Natural killer cell (primary cell): ENCODE results near the gene SOX11. TPM values are rescaled to one million over a fixed set of nuclear protein-coding genes. Genes with fewer than 3 reads are reported as not detected.

ENCODE experiments used
- ATAC-seq, 3 donors: fragments of 150-1000 bp in 2 of 3; fragments of 200-7000 bp in 1 of 3; cut with Tn5 transposase; 1 replicate in 1 of 3; 2 replicates in 2 of 3; pipeline ENCODE4 v1.10.0; 2021; ENCODE audit warnings: mild to moderate bottlenecking in 2 of 3, moderate library complexity in 2 of 3
- DNase-seq, 2 donors: peaks; one replicate each; pipeline versions ENCODE4 v3.0.0 to v3.0.0-alpha.2; 2013 to 2021; ENCODE audit warnings: mixed read lengths in 1 of 2
- H3K27ac ChIP-seq: one replicate; pipeline ENCODE4 v1.5.1; 2013; ENCODE audit warnings: mild to moderate bottlenecking, low read length
- H3K27me3 ChIP-seq: one replicate; pipeline ENCODE4 v1.6.1; 2013; ENCODE audit warnings: low read length; ENCODE audit not compliant: control insufficient read depth, insufficient read depth
- H3K36me3 ChIP-seq: one replicate; pipeline ENCODE4 v1.6.1; 2013; ENCODE audit warnings: low read length; ENCODE audit not compliant: control insufficient read depth, insufficient read depth
- H3K4me1 ChIP-seq: one replicate; pipeline ENCODE4 v1.6.1; 2013; ENCODE audit warnings: low read length; ENCODE audit not compliant: control insufficient read depth, insufficient read depth
- H3K4me3 ChIP-seq: one replicate; pipeline ENCODE4 v1.5.1; 2013; ENCODE audit warnings: low read length
- H3K9me3 ChIP-seq: one replicate; pipeline ENCODE4 v1.6.1; 2013; ENCODE audit warnings: low read length; ENCODE audit not compliant: control insufficient read depth, insufficient read depth
- H3K27ac Mint-ChIP-seq, 2 donors: one replicate each; pipeline ENCODE4 v1.8.0; 2022; ENCODE audit warnings: mild to moderate bottlenecking in 2 of 2, mixed read lengths in 2 of 2, moderate library complexity in 1 of 2
- H3K27me3 Mint-ChIP-seq, 2 donors: one replicate each; pipeline ENCODE4 v1.8.0; 2022; ENCODE audit warnings: low read depth in 2 of 2, mixed read lengths in 2 of 2
- H3K36me3 Mint-ChIP-seq: one replicate; pipeline ENCODE4 v1.8.0; 2022; ENCODE audit warnings: mixed read lengths
- H3K4me1 Mint-ChIP-seq, 2 donors: one replicate each; pipeline ENCODE4 v1.8.0; 2022; ENCODE audit warnings: mixed read lengths in 2 of 2
- H3K4me3 Mint-ChIP-seq: one replicate; pipeline ENCODE4 v1.8.0; 2022; ENCODE audit warnings: mild to moderate bottlenecking, moderate library complexity, mixed read lengths
- H3K9me3 Mint-ChIP-seq, 2 donors: one replicate each; pipeline ENCODE4 v1.8.0; 2022; ENCODE audit warnings: mixed read lengths in 2 of 2
- CTCF ChIP-seq: fragments of 200-600 bp; IDR thresholded peaks from one replicate; pipeline ENCODE4 v1.8.0; 2022; ENCODE audit warnings: antibody characterized with exemption
- WGBS: methylation state at CpG from one replicate; pipeline ENCODE4 v1.1.7; 2013; ENCODE audit warnings: missing lambda C conversion rate; ENCODE audit not compliant: insufficient coverage; 5-methylcytosine and 5-hydroxymethylcytosine counted together
- intact Hi-C: fragments of 100-400 bp; cut with micrococcal nuclease; formaldehyde crosslinking; loops from one replicate; pipeline ENCODE4 v1.14.2; 2022
- total RNA-seq, 4 donors: library from RNA; stranded (reverse); fragments of 120-200 nt in 1 of 4; gene quantifications; one replicate each; pipeline versions ENCODE4 v1.2.3 to v1.2.4, GENCODE V29; 2013 to 2022

Gene SOX11
- total RNA-seq, 3 donors from 2014 or later (not counting 1 experiment from before 2014, with no cell fraction given), result not detected

- Mint-ChIP-seq H3K27ac (no peak overlapping the region), H3K27me3 (peaks cover 36 to 37% of the 10 kb centered on the region in 2 donors), H3K4me1 (no peaks in the 10 kb centered on the region), H3K9me3 (no peaks in the 10 kb centered on the region), H3K4me3 (no peak overlapping the region), H3K36me3 (peaks cover 19% of the 10 kb centered on the region)
- no peak for DNase-seq
- ATAC-seq, result no peak
- Histone ChIP-seq H3K9me3 (no peaks in the 10 kb centered on the region), H3K36me3 (no peaks in the 10 kb centered on the region), H3K27ac (no peak overlapping the region), H3K4me1 (peaks cover 2% of the 10 kb centered on the region), H3K27me3 (peaks cover 15% of the 10 kb centered on the region), H3K4me3 (no peak overlapping the region)
- intact Hi-C loops, result no loop called here
- no peak for TF ChIP-seq CTCF
- 7% methylated on average over 83 of the region's 83 CpGs for WGBS
These were observed 781 bp upstream of the SOX11 start for GRCh38 chr2:5691221-5691984.

- no peaks in the 10 kb centered on the region for H3K36me3 ChIP-seq
- no peak overlapping the region for H3K27ac ChIP-seq
- H3K4me3 ChIP-seq, result no peak overlapping the region
- H3K27me3 Mint-ChIP-seq, result peaks cover 39 to 40% of the 10 kb centered on the region in 2 donors
- H3K27me3 ChIP-seq, result peaks cover 21% of the 10 kb centered on the region
- H3K36me3 Mint-ChIP-seq, result peaks cover 19% of the 10 kb centered on the region
- intact Hi-C loops, result no loop called here
- H3K4me1 ChIP-seq, result peaks cover 2% of the 10 kb centered on the region
- no peak for ATAC-seq
- H3K9me3 Mint-ChIP-seq, result no peaks in the 10 kb centered on the region
- no peak overlapping the region for H3K4me3 Mint-ChIP-seq
- whole genome bisulfite sequencing, result 7% methylated on average over 68 of the region's 69 CpGs
- H3K9me3 ChIP-seq, result no peaks in the 10 kb centered on the region
- DNase-seq, result no peak
- H3K4me1 Mint-ChIP-seq, result no peaks in the 10 kb centered on the region
- no peak overlapping the region for H3K27ac Mint-ChIP-seq
- no peak for TF ChIP-seq CTCF
These were observed 540 bp downstream of the SOX11 start for GRCh38 chr2:5692561-5693286.

DNA sequence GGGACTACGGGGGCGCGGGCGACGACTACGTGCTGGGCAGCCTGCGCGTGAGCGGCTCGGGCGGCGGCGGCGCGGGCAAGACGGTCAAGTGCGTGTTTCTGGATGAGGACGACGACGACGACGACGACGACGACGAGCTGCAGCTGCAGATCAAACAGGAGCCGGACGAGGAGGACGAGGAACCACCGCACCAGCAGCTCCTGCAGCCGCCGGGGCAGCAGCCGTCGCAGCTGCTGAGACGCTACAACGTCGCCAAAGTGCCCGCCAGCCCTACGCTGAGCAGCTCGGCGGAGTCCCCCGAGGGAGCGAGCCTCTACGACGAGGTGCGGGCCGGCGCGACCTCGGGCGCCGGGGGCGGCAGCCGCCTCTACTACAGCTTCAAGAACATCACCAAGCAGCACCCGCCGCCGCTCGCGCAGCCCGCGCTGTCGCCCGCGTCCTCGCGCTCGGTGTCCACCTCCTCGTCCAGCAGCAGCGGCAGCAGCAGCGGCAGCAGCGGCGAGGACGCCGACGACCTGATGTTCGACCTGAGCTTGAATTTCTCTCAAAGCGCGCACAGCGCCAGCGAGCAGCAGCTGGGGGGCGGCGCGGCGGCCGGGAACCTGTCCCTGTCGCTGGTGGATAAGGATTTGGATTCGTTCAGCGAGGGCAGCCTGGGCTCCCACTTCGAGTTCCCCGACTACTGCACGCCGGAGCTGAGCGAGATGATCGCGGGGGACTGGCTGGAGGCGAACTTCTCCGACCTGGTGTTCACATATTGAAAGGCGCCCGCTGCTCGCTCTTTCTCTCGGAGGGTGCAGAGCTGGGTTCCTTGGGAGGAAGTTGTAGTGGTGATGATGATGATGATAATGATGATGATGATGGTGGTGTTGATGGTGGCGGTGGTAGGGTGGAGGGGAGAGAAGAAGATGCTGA is 1.4 kb downstream of the SOX11 start:
- Histone ChIP-seq H3K4me3 (no peak overlapping the region), H3K4me1 (peaks cover 2% of the 10 kb centered on the region), H3K9me3 (no peaks in the 10 kb centered on the region), H3K27me3 (peaks cover 23% of the 10 kb centered on the region), H3K36me3 (no peaks in the 10 kb centered on the region), H3K27ac (no peak overlapping the region)
- TF ChIP-seq CTCF, result no peak
- intact Hi-C loops, result no loop called here
- WGBS, result 6% methylated on average over 102 of the region's 102 CpGs
- no peak overlapping the region for H3K4me3 Mint-ChIP-seq
- peaks cover 44% of the 10 kb centered on the region in 2 donors for H3K27me3 Mint-ChIP-seq
- no peaks in the 10 kb centered on the region for H3K9me3 Mint-ChIP-seq
- H3K4me1 Mint-ChIP-seq, result no peaks in the 10 kb centered on the region
- no peak overlapping the region for H3K27ac Mint-ChIP-seq
- ATAC-seq (no peak), DNase-seq (no peak)
- peaks cover 19% of the 10 kb centered on the region for H3K36me3 Mint-ChIP-seq
